Measurements from ENCODE around the gene CARMIL1. TPM values are rescaled to one million over a fixed set of nuclear protein-coding genes. Genes with fewer than 3 reads are reported as not detected.

The CARMIL1 gene
- total and polyA plus RNA-seq, 2 of the 8 experiments (the other 6 are each of a cell fraction or from before 2014, with no cell fraction given), result 20.3 to 40.4 TPM

- Histone ChIP-seq H2AFZ (ENCODE audit: low read length) (no peak overlapping the region), H3K9ac (replicated peaks in 1 of 4; ENCODE audit: extremely low read depth in 1 of 4, low read depth in 3 of 4, low read length in 3 of 4) (no peak overlapping the region), H3K4me2 (ENCODE audit: insufficient read depth in 1 of 2, low read depth in 2 of 2, low read length in 2 of 2) (no peak overlapping the region), H2BK20ac (ENCODE audit: low read length) (no peak overlapping the region), H3K9me3 (ENCODE audit: insufficient read depth in 2 of 2, low read depth in 1 of 2, low read length in 1 of 2) (peaks cover 0 to 5% of the 10 kb centered on the region in 2 experiments; a peak in 1 of 4 replicates), H3K4me3 (ENCODE audit: extremely low read depth in 1 of 4, insufficient read depth in 2 of 4, low read depth in 3 of 4, low read length in 4 of 4) (no peak overlapping the region), H2BK120ac (replicated peaks; ENCODE audit: low read depth, low read length) (no peak overlapping the region), H2AK5ac (ENCODE audit: low read depth, low read length) (no peak overlapping the region), H3K27ac (ENCODE audit: low read depth, low read length) (no peak overlapping the region), H3K56ac (replicated peaks; ENCODE audit: insufficient read length, low read depth, low read length) (no peak overlapping the region), H2BK5ac (ENCODE audit: low read depth, low read length) (no peak overlapping the region), H2BK15ac (ENCODE audit: low read length) (no peak overlapping the region), H4K20me1 (replicated peaks in 1 of 2; ENCODE audit: control insufficient read depth in 1 of 2, insufficient read depth in 2 of 2, low read length in 2 of 2) (no peaks in the 10 kb centered on the region), H3K4ac (replicated peaks; ENCODE audit: insufficient read length, low read depth, low read length) (no peak overlapping the region), H3K14ac (ENCODE audit: insufficient read length) (no peak overlapping the region), H3K23ac (ENCODE audit: insufficient read length) (no peak overlapping the region), H4K8ac (ENCODE audit: extremely low read depth, insufficient read depth, low read length) (no peak overlapping the region), H3K27me3 (replicated peaks in 1 of 4; ENCODE audit: control insufficient read depth in 3 of 4, extremely low read depth in 1 of 4, insufficient read depth in 3 of 4, low read length in 3 of 4) (no peaks in the 10 kb centered on the region), H3K79me2 (ENCODE audit: control insufficient read depth in 1 of 2, insufficient read depth in 2 of 2, low read length in 2 of 2) (no peaks in the 10 kb centered on the region), H3K23me2 (ENCODE audit: low read depth, low read length) (no peaks in the 10 kb centered on the region), H2BK12ac (ENCODE audit: low read depth, low read length) (no peak overlapping the region), H4K5ac (ENCODE audit: insufficient read length, low read depth, low read length) (no peak overlapping the region), H4K91ac (replicated peaks; ENCODE audit: insufficient read length, low read length) (no peak overlapping the region), H3K18ac (ENCODE audit: extremely low read depth, low read length) (no peak overlapping the region), H3K79me1 (ENCODE audit: low read depth, low read length) (no peaks in the 10 kb centered on the region), H3K36me3 (ENCODE audit: control insufficient read depth in 2 of 4, insufficient read depth in 4 of 4, low read length in 3 of 4) (peaks cover 0 to 12% (median under 1%) of the 10 kb centered on the region in 4 experiments; a peak in 3 of 8 replicates), H3K4me1 (replicated peaks in 1 of 4; ENCODE audit: control insufficient read depth in 3 of 4, insufficient read depth in 4 of 4, low read length in 3 of 4) (no peaks in the 10 kb centered on the region)
- 90% methylated on average over 4 of the region's 4 CpGs; no CpG with 5 or more reads in 1 of the 2 experiments for WGBS, 2 experiments (ENCODE audit: extremely low coverage in 1 of 2, insufficient coverage in 1 of 2, insufficient read length in 1 of 2, insufficient replicate concordance in 2 of 2, low coverage in 1 of 2, low lambda C conversion rate in 2 of 2, missing lambda C conversion rate in 1 of 2)
- FAIRE-seq (no peak), DNase-seq (ENCODE audit: low read depth in 1 of 2, low spot score in 2 of 2) (no peak)
- ChIA-PET POLR2A (ENCODE audit: partially characterized antibody) (no interaction called here), CTCF (ENCODE audit: partially characterized antibody) (interaction anchor here (1.0 kb wide), 1 partner anchor 25 kb away, joined by 3 read pairs; no protein-coding TSS in a partner anchor)
Observed at GRCh38 chr6:25582101-25582500, 302.9 kb downstream of the CARMIL1 start.

Measured in H1 (cell line).